Vagina (tissue), 2 donors: ENCODE data around the gene INPP5A.

Experiments
- POLR2A ChIP-seq, 2 donors: fragments of 450-650 bp; IDR thresholded peaks; one replicate each; pipeline ENCODE4 v1.6.1; 2017; ENCODE audit warnings: antibody characterized with exemption in 2 of 2, mild to moderate bottlenecking in 2 of 2, moderate library complexity in 2 of 2
- POLR2AphosphoS5 ChIP-seq, 2 donors: sonication (generic); formaldehyde crosslinking; IDR thresholded peaks; one replicate each; pipeline ENCODE4 v1.9.0; 2017; ENCODE audit warnings: antibody characterized with exemption in 2 of 2, mild to moderate bottlenecking in 2 of 2, low read depth in 1 of 2; ENCODE audit not compliant: insufficient read depth in 1 of 2
- TF ChIP-seq, protein P1 (sequence below), 3 experiments: fragments of 450-650 bp in 2 of 3; fragments of 200-600 bp in 1 of 3; sonication (generic) in 1 of 3; IDR thresholded peaks; one replicate each; pipeline ENCODE4 v1.5.1; 2017 to 2019; ENCODE audit warnings: antibody characterized with exemption in 3 of 3, mild to moderate bottlenecking in 2 of 3, moderate library complexity in 2 of 3

DNA sequence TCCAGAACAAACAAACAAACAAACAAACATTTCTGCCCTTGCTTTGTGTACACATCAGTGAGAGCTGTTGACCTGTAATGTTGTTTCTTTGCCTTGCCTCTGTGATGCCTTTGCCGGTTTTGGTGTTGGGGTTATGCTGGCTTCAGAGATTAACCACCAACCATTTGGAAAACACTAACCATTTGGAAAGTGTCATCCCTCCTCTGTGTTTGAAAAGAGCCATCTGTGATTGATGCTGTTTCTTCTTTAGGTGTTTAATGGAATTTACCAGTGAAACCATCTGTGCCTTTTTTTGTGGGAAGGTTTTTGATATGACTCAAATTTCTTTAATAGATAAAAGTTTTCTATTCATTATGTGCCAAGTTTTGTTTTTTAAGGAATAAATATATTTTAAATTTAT lies 46.5 kb downstream of the INPP5A start:
- TF ChIP-seq, protein P1, sequence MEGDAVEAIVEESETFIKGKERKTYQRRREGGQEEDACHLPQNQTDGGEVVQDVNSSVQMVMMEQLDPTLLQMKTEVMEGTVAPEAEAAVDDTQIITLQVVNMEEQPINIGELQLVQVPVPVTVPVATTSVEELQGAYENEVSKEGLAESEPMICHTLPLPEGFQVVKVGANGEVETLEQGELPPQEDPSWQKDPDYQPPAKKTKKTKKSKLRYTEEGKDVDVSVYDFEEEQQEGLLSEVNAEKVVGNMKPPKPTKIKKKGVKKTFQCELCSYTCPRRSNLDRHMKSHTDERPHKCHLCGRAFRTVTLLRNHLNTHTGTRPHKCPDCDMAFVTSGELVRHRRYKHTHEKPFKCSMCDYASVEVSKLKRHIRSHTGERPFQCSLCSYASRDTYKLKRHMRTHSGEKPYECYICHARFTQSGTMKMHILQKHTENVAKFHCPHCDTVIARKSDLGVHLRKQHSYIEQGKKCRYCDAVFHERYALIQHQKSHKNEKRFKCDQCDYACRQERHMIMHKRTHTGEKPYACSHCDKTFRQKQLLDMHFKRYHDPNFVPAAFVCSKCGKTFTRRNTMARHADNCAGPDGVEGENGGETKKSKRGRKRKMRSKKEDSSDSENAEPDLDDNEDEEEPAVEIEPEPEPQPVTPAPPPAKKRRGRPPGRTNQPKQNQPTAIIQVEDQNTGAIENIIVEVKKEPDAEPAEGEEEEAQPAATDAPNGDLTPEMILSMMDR (IDR thresholded peaks at IDR 0.05), result no peak
- TF ChIP-seq POLR2AphosphoS5 (IDR thresholded peaks at IDR 0.05; ENCODE audit: insufficient read depth in 1 of 2, low read depth in 1 of 2) (no peak), POLR2A (IDR thresholded peaks at IDR 0.05) (no peak)
